NCI-H1105 (cell line): Measurements from ENCODE around the gene MAGI2.

Experiments
- DNase-seq: peaks from one replicate; lab custom pipeline; 2025; lab: John Stamatoyannopoulos, UW

The MAGI2 gene

GRCh38 chr7:78141522-78142281 is 1311.8 kb downstream of the MAGI2 start:
- DNase-seq, result no peak

DNA sequence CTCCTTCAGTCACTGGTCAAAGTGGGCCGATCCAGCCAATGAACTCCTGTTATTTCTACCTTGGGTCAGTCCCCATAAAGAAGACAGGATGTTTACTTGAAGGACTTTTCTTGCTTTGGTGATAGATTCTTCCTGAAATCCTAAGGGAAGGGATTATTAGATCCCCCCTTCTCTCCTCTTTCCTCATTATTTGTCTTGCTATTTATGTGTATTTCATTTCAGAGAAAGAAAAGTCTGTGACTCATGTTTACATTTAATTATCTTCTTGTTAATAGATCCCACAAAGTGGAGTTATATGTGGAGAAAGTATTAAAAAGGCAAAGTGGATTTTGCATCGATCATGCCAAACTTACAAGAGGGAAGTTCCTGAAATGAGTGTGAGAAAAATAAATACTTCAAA is 1313.4 kb downstream of the MAGI2 start:
- no peak for DNase-seq

- DNase-seq, result no peak
Observed at GRCh38 chr7:78139335-78139734, 1314.1 kb downstream of the MAGI2 start.

GRCh38 chr7:78134774-78135173 is 1318.7 kb downstream of the MAGI2 start:
- DNase-seq, result no peak

- no peak for DNase-seq
Observed at GRCh38 chr7:78134256-78134655, 1319.2 kb downstream of the MAGI2 start.

DNA sequence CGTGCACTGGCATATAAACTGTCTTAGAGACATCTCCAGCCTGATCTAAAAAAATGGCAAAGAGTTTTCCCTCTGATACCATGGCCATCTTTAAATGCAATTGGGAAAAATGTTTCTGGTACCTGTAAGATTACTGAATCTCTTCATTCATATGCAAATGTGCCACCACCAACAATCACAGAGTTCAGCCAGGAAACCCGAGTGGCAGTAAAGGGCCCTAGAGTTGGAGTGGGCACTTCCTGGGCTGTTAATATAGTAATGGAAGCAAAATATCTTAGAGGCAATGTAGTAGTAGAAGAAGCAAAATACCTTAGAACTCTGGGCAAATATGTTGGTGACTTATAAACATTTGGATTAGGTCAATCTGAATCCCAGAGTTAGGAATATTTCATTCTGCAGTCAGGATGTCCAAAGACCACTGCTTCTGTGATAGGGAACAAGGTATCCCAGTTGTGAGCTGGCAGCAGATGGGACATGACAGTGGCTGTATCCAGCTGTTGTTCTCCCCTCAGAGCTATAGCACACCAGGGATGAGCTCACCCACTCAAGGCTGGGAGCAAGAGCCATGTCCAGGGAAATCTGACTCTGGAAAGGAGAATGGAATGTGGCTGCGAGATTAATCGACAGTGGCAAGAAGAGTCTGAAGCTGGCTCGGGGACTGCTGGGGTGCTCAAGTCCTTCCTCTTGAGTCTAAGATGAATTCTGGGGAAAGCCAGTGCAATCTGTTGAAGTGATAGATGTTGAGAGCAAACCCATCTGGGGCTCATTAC is 1322.8 kb downstream of the MAGI2 start:
- DNase-seq, result no peak

DNA sequence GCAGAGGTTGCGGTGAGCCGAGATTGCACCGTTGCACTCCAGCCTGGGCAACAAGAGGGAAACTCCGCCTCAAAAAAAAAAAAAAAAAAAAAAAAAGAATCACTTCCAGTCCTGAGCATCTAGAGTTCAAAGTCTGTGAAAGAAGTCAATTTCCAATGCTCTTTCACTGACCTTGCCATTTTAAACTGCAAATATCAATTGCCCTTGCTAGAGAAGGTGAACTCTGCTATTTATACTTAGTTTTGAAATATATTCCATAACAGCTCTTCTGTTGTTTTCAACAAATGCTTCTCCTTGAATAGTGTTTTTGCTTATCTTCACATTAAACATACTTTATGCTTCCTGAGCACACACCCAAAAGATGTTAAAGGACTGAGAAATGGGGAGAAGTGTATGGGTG is 1323.6 kb downstream of the MAGI2 start:
- DNase-seq, result no peak

DNA sequence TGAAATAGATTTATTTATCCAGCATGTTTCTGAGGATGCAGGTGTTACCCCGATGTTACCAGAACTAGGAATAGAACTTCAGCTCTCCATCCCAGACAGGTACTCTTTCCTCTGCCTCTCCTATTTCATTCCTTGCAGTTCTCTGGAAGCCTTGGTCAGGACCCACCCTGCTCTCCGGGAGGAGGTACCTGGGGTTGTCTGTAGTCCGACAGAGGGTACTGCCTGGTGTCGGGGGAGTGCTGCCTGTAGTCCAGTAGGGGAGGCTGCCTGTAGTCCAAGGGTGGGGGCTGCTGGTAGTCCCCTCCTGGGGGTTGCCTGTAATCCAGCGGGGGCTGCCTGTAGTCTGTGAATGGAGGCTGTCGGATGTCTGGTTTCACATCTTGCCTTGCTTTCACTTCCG is 1326.5 kb downstream of the MAGI2 start:
- no peak for DNase-seq

DNA sequence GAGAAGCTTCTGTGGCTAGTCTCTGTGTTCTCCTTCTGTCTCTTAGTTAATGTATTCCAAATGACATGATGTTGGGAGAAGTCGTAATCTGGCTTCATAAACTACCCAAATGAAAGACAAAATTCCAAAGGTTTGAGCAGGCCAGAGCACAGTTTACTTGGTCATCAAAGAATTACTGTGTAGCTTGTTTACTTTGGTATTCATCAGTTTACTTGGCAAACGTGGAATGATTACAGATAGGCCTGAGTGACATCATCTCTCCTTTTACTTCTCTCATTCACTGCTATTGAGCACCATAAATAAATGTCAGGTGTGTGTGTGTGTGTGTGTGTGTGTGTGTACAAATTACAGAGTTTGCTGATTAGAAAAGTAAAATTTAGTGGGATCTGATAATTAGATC is 1327.6 kb downstream of the MAGI2 start:
- no peak for DNase-seq

DNA sequence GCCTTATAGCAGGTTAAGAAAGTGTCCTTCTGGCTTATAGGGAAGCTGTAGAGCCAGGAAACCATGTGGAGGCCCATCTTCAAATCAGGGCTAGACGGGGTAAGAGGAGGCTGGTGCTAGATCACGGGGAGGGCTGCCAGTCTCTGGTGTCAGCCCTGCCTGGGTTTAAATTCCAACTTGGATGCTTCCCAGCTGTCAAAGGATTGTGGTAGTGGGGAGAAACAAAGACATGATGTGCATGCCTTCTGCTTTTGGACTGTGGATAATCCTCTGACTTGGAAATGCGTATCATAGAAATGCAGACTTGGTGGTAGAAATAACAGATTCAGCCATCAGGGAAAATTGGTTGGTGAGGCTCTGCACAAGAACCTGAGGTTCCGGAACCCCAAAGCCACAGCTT is 1329.3 kb downstream of the MAGI2 start:
- DNase-seq, result no peak

DNA sequence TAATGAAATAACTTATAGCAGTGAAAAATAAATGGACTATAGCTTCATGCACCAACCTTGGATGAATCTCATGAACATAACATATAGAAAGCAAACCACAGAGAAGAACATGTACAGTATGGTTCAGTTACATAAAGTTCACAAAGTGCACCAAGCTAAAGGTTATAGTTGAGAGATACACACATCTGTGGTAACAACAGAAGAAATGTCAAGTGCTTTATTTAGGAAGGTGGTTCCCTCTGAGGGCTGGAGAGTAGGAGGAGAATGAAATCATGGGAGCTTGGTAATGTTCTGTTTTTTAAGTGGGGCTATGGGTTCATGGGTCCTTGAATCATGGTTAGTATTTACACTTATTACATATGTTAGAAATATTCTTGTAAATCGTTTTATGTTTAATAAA is 1331.6 kb downstream of the MAGI2 start:
- DNase-seq, result no peak

DNA sequence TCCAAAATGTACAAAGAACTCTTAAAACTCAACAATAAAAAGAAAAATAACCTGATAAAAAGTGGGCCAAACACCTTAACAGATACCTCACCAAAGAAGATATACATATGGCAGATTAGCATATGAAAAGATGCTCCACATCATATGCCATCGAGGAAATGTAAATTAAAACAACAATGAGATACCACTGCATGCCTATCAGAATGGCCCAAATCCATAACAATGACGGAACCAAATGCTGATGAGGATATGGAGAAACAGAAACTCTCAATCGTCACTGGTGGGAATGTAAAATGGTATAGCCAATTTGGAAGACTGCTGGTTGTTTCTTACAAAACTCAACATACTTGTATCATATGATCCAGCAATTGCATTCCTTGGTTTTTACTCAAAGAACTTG is 1335.0 kb downstream of the MAGI2 start:
- DNase-seq, result no peak

GRCh38 chr7:78115876-78116275 is 1337.6 kb downstream of the MAGI2 start:
- DNase-seq, result no peak

DNA sequence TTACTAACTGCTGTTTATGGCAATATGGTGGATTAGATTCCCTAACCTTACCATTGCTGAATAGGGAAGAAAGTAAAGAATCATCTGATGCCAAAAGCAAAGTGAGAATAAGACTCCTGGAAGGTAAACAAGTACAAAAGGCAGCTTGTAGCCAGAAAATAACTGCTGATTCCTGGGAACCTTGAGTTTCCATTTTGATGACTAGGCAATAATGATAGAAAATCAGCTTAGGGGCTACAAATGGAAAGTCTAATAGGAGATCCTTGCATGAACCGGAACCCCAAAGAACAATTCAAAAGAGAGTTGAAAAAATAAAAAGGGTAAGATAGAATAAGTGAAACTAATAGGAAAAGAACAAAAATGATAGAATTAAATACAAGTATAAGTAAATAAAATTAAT is 1338.5 kb downstream of the MAGI2 start:
- DNase-seq, result no peak

GRCh38 chr7:78112488-78112887 is 1341.0 kb downstream of the MAGI2 start:
- no peak for DNase-seq

DNA sequence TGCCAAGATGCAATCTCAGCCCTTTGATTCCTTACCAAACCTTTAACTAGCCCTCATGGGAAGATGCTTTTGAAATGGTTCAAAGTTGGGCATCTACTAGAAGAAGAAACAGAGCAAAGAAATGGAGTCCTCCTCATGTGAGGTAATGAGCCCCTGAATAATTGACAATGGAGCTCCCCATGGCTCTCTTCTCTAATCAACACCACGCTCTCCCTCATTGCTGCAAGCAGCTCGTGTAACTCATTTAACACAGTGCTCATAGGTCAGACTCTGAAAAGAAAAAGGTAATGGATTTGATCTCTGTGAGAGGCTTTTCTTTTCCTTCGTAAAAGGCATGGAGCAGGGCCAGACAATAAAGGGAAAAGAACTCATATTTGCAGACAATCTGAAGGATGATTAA is 1342.1 kb downstream of the MAGI2 start:
- no peak for DNase-seq

- DNase-seq, result no peak
Observed at GRCh38 chr7:78103475-78103874, 1350.0 kb downstream of the MAGI2 start.

DNA sequence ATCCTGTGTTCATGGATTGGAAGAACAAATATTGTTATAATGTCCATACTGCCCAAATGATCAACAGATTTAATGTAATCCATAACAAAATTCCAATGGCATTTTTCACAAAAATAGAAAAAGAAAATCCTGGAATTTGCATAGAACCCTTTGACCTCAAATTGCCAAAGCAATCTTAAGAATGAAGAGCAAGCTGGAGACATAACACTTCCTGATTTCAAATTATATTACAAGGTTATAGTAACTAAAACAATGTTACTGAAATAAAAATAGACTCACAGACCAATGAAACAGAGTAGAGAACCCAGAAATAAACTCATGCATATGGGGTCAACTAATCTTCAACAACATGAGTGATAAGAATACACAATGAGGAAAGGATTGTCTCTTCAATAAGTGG is 1352.4 kb downstream of the MAGI2 start:
- DNase-seq, result no peak

GRCh38 chr7:78099715-78100394 is 1353.6 kb downstream of the MAGI2 start:
- DNase-seq, result no peak

- DNase-seq, result no peak
Observed at GRCh38 chr7:78095549-78095948, 1357.9 kb downstream of the MAGI2 start.

DNA sequence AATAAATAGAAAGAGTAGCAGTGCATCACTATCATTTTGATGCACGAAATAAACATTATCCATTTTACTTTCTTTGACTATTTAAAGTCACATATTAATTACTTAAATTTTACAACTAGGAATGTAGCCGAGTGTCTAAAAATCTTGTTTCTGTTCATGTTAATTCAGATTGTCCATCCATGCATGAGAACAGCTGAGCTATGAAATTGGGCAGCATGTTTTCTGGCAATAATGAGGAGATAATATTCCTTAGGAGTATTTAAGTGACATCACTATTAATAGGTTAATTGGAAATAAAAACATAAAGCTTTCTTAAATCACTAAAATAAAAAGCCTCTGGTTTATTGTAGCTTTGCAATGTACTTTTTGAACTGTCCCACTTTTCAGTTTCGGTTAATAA is 1361.1 kb downstream of the MAGI2 start:
- DNase-seq, result no peak

- DNase-seq, result no peak
Observed at GRCh38 chr7:78090616-78091015, 1362.9 kb downstream of the MAGI2 start.

DNA sequence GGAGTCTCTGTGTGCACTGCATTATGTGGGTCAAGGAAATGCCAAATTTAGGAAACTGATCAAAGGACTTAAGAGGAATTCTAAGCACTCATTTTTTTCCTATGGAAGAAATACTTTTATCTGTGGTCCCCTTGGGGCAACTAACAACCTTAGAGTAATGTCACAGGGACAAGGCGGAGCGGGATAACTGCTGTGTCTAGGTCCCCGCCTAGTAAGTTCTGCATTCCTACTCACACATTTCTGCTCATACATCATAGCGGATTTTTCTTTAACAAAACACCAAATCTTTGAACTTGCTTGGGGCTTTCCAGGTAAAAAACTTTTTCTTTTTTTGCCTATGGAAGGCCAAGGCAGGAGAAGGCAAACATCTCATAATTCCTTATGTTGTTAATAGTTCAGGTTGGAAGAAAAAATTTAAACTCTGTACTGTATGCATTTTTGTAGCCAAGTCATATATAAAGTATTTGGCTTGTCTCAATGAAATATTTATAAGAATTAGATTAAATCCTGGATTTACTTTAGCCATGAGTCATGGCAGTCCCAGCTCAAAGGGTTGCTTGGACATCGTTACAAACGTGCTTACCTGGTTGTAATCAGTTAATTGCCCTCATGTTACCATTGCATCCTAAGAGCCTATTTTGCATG is 1369.9 kb downstream of the MAGI2 start:
- DNase-seq, result no peak
